HEK293 (cell line): ENCODE data around the gene NKG7.

ENCODE experiments used
- CTCF ChIA-PET: fragments of 350-600 bp; formaldehyde crosslinking; extraction: SDS; loops from one replicate; lab custom pipeline; 2021; ENCODE audit warnings: antibody characterized with exemption; lab: Yijun Ruan, JAX
- POLR2A ChIA-PET: fragments of 300-600 bp; formaldehyde crosslinking; extraction: SDS; loops from one replicate; lab custom pipeline; 2020; ENCODE audit warnings: antibody characterized with exemption, inconsistent platforms; lab: Yijun Ruan, JAX
- H3K27ac ChIP-seq: fragments of 200-500 bp; sonication (Bioruptor generic); 2 replicates; pipeline ENCODE4 v1.5.1; 2014; ENCODE audit warnings: low read depth, low read length, control low read depth, inconsistent platforms; ENCODE audit errors: extremely low read depth
- H3K36me3 ChIP-seq, 2 experiments: fragments of 200-500 bp in 1 of 2; sonication (Bioruptor generic) in 1 of 2; 1 replicate in 1 of 2; 2 replicates in 1 of 2; pipeline ENCODE4 v1.5.1; 2014 to 2017; ENCODE audit warnings: inconsistent platforms in 2 of 2, low read length in 2 of 2; ENCODE audit not compliant: control insufficient read depth in 2 of 2, insufficient read depth in 1 of 2
- H3K4me1 ChIP-seq: fragments of 200-500 bp; sonication (Bioruptor generic); 2 replicates; pipeline ENCODE4 v1.5.1; 2014; ENCODE audit warnings: mild to moderate bottlenecking, low read length, inconsistent platforms; ENCODE audit not compliant: control insufficient read depth, insufficient read depth
- H3K4me3 ChIP-seq: 2 replicates; pipeline ENCODE4 v1.5.1; 2011; ENCODE audit warnings: low read depth, mild to moderate bottlenecking, control low read depth, low read length, moderate library complexity
- H3K9me3 ChIP-seq: fragments of 200-500 bp; sonication (Bioruptor generic); 2 replicates; pipeline ENCODE4 v1.5.1; 2014; ENCODE audit warnings: low read depth, low read length, inconsistent platforms; ENCODE audit not compliant: control insufficient read depth, insufficient read depth
- EGR2 ChIP-seq: fragments of 450-650 bp; formaldehyde crosslinking; IDR thresholded peaks from 2 replicates; pipeline ENCODE4 v1.5.1; 2016; ENCODE audit warnings: low read depth, missing biosample characterization, missing genetic modification characterization
- HOXC10 ChIP-seq: sonication (generic); formaldehyde crosslinking; IDR thresholded peaks from 2 replicates; pipeline ENCODE4 v1.8.1; 2023; ENCODE audit warnings: mild to moderate bottlenecking, missing genetic modification reagents
- KLF8 ChIP-seq: fragments of 450-650 bp; formaldehyde crosslinking; IDR thresholded peaks from 2 replicates; pipeline ENCODE4 v1.5.1; 2016; ENCODE audit warnings: missing biosample characterization, missing genetic modification characterization
- ZBTB1 ChIP-seq: fragments of 450-650 bp; formaldehyde crosslinking; IDR thresholded peaks from 2 replicates; pipeline ENCODE4 v1.5.1; 2016; ENCODE audit warnings: missing biosample characterization, missing genetic modification characterization
- ZFHX2 ChIP-seq: fragments of 450-650 bp; formaldehyde crosslinking; conservative IDR thresholded peaks from 2 replicates; pipeline ENCODE4 v1.5.1; 2016; ENCODE audit warnings: missing biosample characterization, missing genetic modification characterization
- ZNF510 ChIP-seq: fragments of 450-650 bp; formaldehyde crosslinking; IDR thresholded peaks from 2 replicates; pipeline ENCODE4 v1.5.1; 2018; ENCODE audit warnings: mild to moderate bottlenecking, missing genetic modification characterization, missing biosample characterization; ENCODE audit not compliant: insufficient replicate concordance
- ZNF660 ChIP-seq: fragments of 450-650 bp; IDR thresholded peaks from 2 replicates; pipeline ENCODE4 v1.5.1; 2018; ENCODE audit warnings: missing biosample characterization, mild to moderate bottlenecking, missing genetic modification characterization
- ZNF843 ChIP-seq: fragments of 450-650 bp; formaldehyde crosslinking; IDR thresholded peaks from 2 replicates; pipeline ENCODE4 v1.5.1; 2016; ENCODE audit warnings: missing biosample characterization, missing genetic modification characterization
- TF ChIP-seq, protein P1 (sequence below): fragments of 450-650 bp; formaldehyde crosslinking; IDR thresholded peaks from 2 replicates; pipeline ENCODE4 v1.5.1; 2016; ENCODE audit warnings: missing biosample characterization, missing genetic modification characterization
- TF ChIP-seq, protein P2 (sequence below): fragments of 450-650 bp; formaldehyde crosslinking; IDR thresholded peaks from 2 replicates; pipeline ENCODE4 v1.5.1; 2017; ENCODE audit warnings: missing biosample characterization, missing genetic modification characterization
- TF ChIP-seq, protein P3 (sequence below): fragments of 450-650 bp; formaldehyde crosslinking; IDR thresholded peaks from 2 replicates; pipeline ENCODE4 v1.5.1; 2016; ENCODE audit warnings: missing biosample characterization, missing genetic modification characterization
- TF ChIP-seq, protein P4 (sequence below): fragments of 450-650 bp; formaldehyde crosslinking; IDR thresholded peaks from 2 replicates; pipeline ENCODE4 v1.5.1; 2016; ENCODE audit warnings: missing biosample characterization, missing genetic modification characterization

NKG7 gene

DNA sequence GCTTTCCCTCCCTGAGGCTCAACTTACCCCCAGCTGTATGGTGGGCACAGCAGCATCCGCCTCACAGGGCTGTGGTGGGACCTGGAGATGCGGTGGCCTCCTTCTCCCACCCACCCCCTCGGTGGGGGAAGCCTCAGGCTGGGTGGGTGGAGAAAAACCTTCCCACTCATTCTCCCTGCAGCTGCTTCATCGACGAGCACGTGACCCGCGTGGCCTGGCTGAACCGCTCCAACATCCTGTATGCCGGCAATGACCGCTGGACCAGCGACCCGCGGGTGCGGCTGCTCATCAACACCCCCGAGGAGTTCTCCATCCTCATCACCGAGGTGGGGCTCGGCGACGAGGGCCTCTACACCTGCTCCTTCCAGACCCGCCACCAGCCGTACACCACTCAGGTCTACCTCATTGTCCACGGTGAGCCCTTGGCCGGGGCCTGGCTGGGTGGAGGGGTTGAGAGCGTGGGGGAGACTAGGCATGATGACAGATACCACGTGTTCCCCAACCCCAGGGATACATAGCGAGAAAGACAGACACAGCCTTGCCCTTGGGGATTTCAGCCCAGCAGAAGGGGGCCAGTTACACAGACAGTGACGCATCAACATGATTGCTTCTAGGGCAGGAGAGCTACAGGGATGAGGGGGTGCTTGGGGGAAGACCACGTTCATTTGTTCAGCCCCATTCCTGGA, 48.8 kb downstream of the NKG7 start:
- no peaks in the 10 kb centered on the region; the same call in 1 of the 2 replicates for H3K4me1 ChIP-seq
- TF ChIP-seq, protein P1, sequence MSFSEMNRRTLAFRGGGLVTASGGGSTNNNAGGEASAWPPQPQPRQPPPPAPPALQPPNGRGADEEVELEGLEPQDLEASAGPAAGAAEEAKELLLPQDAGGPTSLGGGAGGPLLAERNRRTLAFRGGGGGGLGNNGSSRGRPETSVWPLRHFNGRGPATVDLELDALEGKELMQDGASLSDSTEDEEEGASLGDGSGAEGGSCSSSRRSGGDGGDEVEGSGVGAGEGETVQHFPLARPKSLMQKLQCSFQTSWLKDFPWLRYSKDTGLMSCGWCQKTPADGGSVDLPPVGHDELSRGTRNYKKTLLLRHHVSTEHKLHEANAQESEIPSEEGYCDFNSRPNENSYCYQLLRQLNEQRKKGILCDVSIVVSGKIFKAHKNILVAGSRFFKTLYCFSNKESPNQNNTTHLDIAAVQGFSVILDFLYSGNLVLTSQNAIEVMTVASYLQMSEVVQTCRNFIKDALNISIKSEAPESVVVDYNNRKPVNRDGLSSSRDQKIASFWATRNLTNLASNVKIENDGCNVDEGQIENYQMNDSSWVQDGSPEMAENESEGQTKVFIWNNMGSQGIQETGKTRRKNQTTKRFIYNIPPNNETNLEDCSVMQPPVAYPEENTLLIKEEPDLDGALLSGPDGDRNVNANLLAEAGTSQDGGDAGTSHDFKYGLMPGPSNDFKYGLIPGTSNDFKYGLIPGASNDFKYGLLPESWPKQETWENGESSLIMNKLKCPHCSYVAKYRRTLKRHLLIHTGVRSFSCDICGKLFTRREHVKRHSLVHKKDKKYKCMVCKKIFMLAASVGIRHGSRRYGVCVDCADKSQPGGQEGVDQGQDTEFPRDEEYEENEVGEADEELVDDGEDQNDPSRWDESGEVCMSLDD (tag by site-specific recombination) = no peak
- TF ChIP-seq ZFHX2 (tag by site-specific recombination) = peak; percentile 62
- TF ChIP-seq EGR2 (tag by site-specific recombination) = peak; percentile 72
- no peaks in the 10 kb centered on the region for H3K36me3 ChIP-seq
- no peaks in the 10 kb centered on the region for H3K9me3 ChIP-seq
- ChIA-PET CTCF (interaction anchor here (0.6 to 1.2 kb wide), 3 partner anchors 67 to 153 kb away, joined by 3 to 4 read pairs (median 4); partner anchors contain the start of gene C19orf84), POLR2A (no interaction called here)
- no peak overlapping the region for H3K4me3 ChIP-seq
- no peak overlapping the region for H3K27ac ChIP-seq

DNA sequence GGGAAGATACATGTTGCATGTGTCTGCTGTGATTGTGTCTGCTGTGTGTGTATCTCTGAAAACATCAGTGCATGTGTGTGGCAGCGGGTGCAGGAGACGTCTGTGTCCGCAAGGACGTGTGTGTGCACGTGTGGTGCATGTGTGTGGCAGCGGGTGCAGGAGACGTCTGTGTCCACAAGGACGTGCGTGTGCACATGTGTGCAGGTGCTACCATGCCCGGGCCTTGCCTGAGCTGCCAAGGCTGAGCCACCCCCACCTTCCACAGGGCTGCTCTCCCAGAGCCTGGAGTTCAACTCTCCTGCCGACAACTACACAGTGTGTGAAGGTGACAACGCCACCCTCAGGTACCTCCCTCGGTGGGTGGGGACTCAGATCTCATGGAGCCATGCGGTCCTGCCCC, 50.7 kb downstream of the NKG7 start:
- H3K27ac ChIP-seq = no peak overlapping the region
- no peak overlapping the region for H3K4me3 ChIP-seq
- ChIA-PET CTCF (no interaction called here), POLR2A (no interaction called here)
- no peaks in the 10 kb centered on the region for H3K36me3 ChIP-seq
- H3K9me3 ChIP-seq = no peaks in the 10 kb centered on the region
- TF ChIP-seq KLF8 (tag by site-specific recombination) = no peak
- TF ChIP-seq, protein P2, sequence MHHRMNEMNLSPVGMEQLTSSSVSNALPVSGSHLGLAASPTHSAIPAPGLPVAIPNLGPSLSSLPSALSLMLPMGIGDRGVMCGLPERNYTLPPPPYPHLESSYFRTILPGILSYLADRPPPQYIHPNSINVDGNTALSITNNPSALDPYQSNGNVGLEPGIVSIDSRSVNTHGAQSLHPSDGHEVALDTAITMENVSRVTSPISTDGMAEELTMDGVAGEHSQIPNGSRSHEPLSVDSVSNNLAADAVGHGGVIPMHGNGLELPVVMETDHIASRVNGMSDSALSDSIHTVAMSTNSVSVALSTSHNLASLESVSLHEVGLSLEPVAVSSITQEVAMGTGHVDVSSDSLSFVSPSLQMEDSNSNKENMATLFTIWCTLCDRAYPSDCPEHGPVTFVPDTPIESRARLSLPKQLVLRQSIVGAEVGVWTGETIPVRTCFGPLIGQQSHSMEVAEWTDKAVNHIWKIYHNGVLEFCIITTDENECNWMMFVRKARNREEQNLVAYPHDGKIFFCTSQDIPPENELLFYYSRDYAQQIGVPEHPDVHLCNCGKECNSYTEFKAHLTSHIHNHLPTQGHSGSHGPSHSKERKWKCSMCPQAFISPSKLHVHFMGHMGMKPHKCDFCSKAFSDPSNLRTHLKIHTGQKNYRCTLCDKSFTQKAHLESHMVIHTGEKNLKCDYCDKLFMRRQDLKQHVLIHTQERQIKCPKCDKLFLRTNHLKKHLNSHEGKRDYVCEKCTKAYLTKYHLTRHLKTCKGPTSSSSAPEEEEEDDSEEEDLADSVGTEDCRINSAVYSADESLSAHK = no peak
- TF ChIP-seq, protein P3, sequence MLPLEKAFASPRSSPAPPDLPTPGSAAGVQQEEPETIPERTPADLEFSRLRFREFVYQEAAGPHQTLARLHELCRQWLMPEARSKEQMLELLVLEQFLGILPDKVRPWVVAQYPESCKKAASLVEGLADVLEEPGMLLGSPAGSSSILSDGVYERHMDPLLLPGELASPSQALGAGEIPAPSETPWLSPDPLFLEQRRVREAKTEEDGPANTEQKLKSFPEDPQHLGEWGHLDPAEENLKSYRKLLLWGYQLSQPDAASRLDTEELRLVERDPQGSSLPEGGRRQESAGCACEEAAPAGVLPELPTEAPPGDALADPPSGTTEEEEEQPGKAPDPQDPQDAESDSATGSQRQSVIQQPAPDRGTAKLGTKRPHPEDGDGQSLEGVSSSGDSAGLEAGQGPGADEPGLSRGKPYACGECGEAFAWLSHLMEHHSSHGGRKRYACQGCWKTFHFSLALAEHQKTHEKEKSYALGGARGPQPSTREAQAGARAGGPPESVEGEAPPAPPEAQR (tag by site-specific recombination) = no peak
- TF ChIP-seq ZBTB1 = no peak
- TF ChIP-seq ZNF660 (tag by site-specific recombination) = no peak
- no peak for TF ChIP-seq ZNF510 (tag by site-specific recombination)
- TF ChIP-seq HOXC10 (CRISPR knock-in tag) = no peak
- TF ChIP-seq ZNF843 (tag by site-specific recombination) = no peak
- TF ChIP-seq, protein P4, sequence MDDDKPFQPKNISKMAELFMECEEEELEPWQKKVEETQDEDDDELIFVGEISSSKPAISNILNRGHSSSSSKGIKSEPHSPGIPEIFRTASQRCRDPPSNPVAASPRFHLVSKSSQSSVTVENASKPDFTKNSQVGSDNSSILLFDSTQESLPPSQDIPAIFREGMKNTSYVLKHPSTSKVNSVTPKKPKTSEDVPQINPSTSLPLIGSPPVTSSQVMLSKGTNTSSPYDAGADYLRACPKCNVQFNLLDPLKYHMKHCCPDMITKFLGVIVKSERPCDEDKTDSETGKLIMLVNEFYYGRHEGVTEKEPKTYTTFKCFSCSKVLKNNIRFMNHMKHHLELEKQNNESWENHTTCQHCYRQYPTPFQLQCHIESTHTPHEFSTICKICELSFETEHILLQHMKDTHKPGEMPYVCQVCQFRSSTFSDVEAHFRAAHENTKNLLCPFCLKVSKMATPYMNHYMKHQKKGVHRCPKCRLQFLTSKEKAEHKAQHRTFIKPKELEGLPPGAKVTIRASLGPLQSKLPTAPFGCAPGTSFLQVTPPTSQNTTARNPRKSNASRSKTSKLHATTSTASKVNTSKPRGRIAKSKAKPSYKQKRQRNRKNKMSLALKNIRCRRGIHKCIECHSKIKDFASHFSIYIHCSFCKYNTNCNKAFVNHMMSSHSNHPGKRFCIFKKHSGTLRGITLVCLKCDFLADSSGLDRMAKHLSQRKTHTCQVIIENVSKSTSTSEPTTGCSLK = no peak
- H3K4me1 ChIP-seq = no peaks in the 10 kb centered on the region; the same call in 1 of the 2 replicates
